Heart left ventricle (tissue), 16 donors: ENCODE measurements around the gene ATP8A1. TPM values are rescaled to one million over a fixed set of nuclear protein-coding genes. Genes with fewer than 3 reads are reported as not detected.

Source experiments
- ATAC-seq, 4 donors: fragments of 200-7000 bp; cut with Tn5 transposase; one replicate each; pipeline ENCODE4 v1.9.1; 2020 to 2022; ENCODE audit warnings: moderate library complexity in 4 of 4, mild to moderate bottlenecking in 3 of 4, moderate number of reproducible peaks in 1 of 4
- DNase-seq, 5 donors: peaks; one replicate each; pipeline ENCODE4 v3.0.0-alpha.2; 2020
- H3K27ac ChIP-seq, 12 donors: fragments of 200-600 bp; sonication (generic) in 4 of 12; one replicate each; pipeline versions ENCODE4 v1.5.0 to v1.8.0; 2016 to 2022; ENCODE audit warnings: mild to moderate bottlenecking in 2 of 12
- H3K27me3 ChIP-seq, 9 donors: fragments of 200-600 bp; sonication (generic) in 2 of 9; one replicate each; pipeline versions ENCODE4 v1.5.1 to v1.8.0; 2016 to 2022; ENCODE audit warnings: mild to moderate bottlenecking in 3 of 9
- H3K36me3 ChIP-seq, 9 donors: fragments of 200-600 bp; sonication (generic) in 2 of 9; one replicate each; pipeline versions ENCODE4 v1.5.0 to v1.8.0; 2018 to 2022; ENCODE audit warnings: mild to moderate bottlenecking in 2 of 9
- H3K4me1 ChIP-seq, 12 donors: fragments of 200-600 bp; sonication (generic) in 4 of 12; one replicate each; pipeline versions ENCODE4 v1.5.0 to v1.8.0; 2016 to 2022; ENCODE audit warnings: mild to moderate bottlenecking in 3 of 12
- H3K4me3 ChIP-seq, 12 donors: fragments of 200-600 bp; sonication (generic) in 4 of 12; one replicate each; pipeline versions ENCODE4 v1.5.0 to v1.8.0; 2017 to 2022; ENCODE audit warnings: mild to moderate bottlenecking in 9 of 12, moderate library complexity in 4 of 12
- H3K9me3 ChIP-seq, 12 donors: fragments of 200-600 bp; sonication (generic) in 4 of 12; one replicate each; pipeline versions ENCODE4 v1.5.0 to v1.8.0; 2016 to 2022; ENCODE audit warnings: mild to moderate bottlenecking in 1 of 12
- POLR2A ChIP-seq, 2 donors: fragments of 450-650 bp; IDR thresholded peaks; one replicate each; pipeline ENCODE4 v1.6.1; 2017; ENCODE audit warnings: antibody characterized with exemption in 2 of 2, mild to moderate bottlenecking in 2 of 2, moderate library complexity in 2 of 2
- WGBS, 4 donors: extraction: QIAGEN DNeasy Blood & Tissue Kit in 2 of 4; methylation state at CpG; one replicate each; pipeline versions ENCODE4 v1.1.5 to v1.1.7; 2013 to 2018; 5-methylcytosine and 5-hydroxymethylcytosine counted together
- intact Hi-C, 10 donors: fragments of 100-400 bp; cut with DNase I; formaldehyde crosslinking; loops; one replicate each; pipeline versions ENCODE4 v1.11.1 to v1.14.2; 2022
- polyA plus RNA-seq, 2 donors: library from polyadenylated mRNA; stranded (reverse); fragments of 200-250 nt; gene quantifications; one replicate each; pipeline ENCODE4 v1.2.3, GENCODE V29; 2013
- total RNA-seq, 9 donors: library from RNA; depleted of rRNA in 2 of 9; stranded (reverse); fragments of >200 nt in 2 of 9; fragmentation: NEBNext Ultra II Directional in 3 of 9; extraction: Animal tissue kit (Norgen Biotek cat#: 25700) in 3 of 9; gene quantifications; one replicate each; pipeline versions ENCODE4 v1.1.0 to v1.2.4, GENCODE V29; 2016 to 2023
- TF ChIP-seq, protein P1 (sequence below), 12 donors: fragments of 200-600 bp; sonication (generic) in 4 of 12; IDR thresholded peaks; one replicate each; pipeline versions ENCODE4 v1.5.0 to v1.8.0; 2018 to 2022; ENCODE audit warnings: antibody characterized with exemption in 12 of 12, mild to moderate bottlenecking in 5 of 12
- donor health status: ischemic (EF 13 %, LVEDD 7.1; RV severe dilation, severe dysfunction).
- donor health status: healthy with polysubstance abuse.
- donor health status: DM: no; HTN: yes; CAD: no.
- donor health status: DM: no; HTN: no; CAD: no.
- donor health status: ischemic (EF 25% LVEDD 6.9; RV normal size, moderate dysfunction).
- donor health status: ischemic (EF 25% LVEDD 5.7; RV mildly dilated, moderate dysfunction).
- donor health status: healthy.
- donor health status: DM: yes; HTN: yes; CAD: no.
- donor health status: ischemic (EF 35%, LVEDD 5.7; RV mildly dilated, moderate dysfunction).
- donor health status: nonischemic (EF 11% LVEDD 7.7; RV severe dilation, severe dysfunction).
- donor health status: DM: yes; HTN: yes; CAD: no.
- donor health status: PGD.
- donor health status: ischemic (EF 29% LVEDD 5.4; RV normal size, mild dysfunction).
- donor health status: nonischemic (EF 23%, LVEDD 6.1; RV moderate dilation, normal function).

The ATP8A1 gene
- total and polyA plus RNA-seq, 11 donors: 4.6 to 29.7 (median 16.2) TPM

DNA sequence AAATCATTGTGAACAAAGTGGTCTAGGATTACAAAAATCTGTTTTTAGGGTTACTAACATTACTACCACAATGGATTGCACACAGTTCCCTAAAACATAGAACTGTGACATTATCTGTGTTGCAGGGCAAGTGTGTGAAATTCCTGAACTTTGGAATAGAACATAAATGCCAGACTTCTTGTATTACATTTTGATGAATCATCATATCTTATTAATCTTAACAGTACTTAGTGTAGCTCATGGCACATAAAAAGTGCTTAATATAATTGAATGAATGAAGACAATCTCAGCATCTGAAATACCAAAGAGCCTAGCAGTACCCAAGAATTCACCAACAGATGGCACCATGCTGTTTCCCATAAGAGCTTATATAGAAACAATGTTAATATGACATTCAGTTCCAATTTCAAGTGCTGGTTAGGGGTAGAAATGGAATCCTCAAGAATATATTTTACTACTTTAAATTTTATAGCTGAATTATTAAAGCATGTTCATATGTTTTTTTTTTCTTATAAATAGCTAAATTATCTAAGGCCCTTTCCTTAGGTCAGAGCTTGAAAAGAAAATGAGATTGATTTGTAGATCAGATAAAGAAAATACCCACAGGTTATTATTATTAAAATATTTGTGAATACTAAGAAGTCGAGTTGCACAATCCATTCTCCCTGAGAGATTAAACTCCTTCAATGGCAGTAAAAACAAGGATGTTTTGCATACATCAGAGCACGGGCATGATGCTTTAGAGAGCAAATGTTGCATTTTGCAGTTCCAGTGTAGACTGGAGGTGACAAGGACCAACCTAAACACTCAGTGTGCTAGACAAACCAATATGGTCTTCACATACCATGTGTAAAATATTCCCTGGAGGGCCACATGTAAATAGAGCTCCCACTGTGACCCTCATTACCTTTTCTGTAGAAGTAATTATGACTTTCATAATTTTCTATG lies 285.3 kb downstream of the ATP8A1 start:
- H3K36me3 ChIP-seq: no peaks in the 10 kb centered on the region
- peak in 3 of 4 donors; percentile 53 to 58 (median 56) for ATAC-seq
- H3K4me3 ChIP-seq: no peak overlapping the region
- no peaks in the 10 kb centered on the region for H3K27me3 ChIP-seq
- H3K9me3 ChIP-seq: no peaks in the 10 kb centered on the region
- H3K4me1 ChIP-seq: no peaks in the 10 kb centered on the region
- intact Hi-C loops: loop anchor here (1.0 to 10.0 kb wide), 7 partner anchors 89 to 493 kb away; no protein-coding TSS in a partner anchor
- no peak for DNase-seq
- H3K27ac ChIP-seq: no peak overlapping the region
- 53 to 57% (median 56%) methylated on average over 2 of the region's 2 CpGs for WGBS, 4 donors
- TF ChIP-seq POLR2A (IDR thresholded peaks at IDR 0.05): no peak
- TF ChIP-seq, protein P1, sequence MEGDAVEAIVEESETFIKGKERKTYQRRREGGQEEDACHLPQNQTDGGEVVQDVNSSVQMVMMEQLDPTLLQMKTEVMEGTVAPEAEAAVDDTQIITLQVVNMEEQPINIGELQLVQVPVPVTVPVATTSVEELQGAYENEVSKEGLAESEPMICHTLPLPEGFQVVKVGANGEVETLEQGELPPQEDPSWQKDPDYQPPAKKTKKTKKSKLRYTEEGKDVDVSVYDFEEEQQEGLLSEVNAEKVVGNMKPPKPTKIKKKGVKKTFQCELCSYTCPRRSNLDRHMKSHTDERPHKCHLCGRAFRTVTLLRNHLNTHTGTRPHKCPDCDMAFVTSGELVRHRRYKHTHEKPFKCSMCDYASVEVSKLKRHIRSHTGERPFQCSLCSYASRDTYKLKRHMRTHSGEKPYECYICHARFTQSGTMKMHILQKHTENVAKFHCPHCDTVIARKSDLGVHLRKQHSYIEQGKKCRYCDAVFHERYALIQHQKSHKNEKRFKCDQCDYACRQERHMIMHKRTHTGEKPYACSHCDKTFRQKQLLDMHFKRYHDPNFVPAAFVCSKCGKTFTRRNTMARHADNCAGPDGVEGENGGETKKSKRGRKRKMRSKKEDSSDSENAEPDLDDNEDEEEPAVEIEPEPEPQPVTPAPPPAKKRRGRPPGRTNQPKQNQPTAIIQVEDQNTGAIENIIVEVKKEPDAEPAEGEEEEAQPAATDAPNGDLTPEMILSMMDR (IDR thresholded peaks at IDR 0.05): peak; percentile 32 to 73 (median 58)

DNA sequence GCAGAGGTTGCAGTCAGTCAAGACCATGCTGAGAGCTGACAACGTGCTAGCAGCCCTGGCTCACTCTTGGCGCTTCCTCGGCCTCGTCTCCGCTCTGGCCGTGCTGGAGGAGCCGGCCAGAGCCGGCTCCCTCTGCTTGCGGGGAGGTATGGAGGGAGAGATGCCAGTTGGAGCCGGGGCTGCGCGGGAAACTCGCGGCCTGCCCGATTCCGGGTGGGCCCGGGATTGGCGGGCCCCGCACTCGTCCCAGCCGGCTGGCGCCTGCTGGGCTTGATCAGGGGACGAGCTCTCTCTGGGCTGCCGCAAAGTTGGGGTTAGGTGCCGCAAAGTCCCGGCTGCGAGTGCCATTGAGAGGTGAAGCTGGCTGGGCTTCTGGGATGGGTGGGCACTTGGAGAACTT lies 287.4 kb downstream of the ATP8A1 start:
- WGBS, 4 donors: 92 to 98% (median 94%) methylated on average over 26 to 27 of the region's 27 CpGs
- H3K4me3 ChIP-seq: no peak overlapping the region
- DNase-seq: no peak
- H3K9me3 ChIP-seq: no peaks in the 10 kb centered on the region
- intact Hi-C loops: loop anchor here in 3 of 10 donors (10.0 kb wide), 1 partner anchor 85 kb away; no protein-coding TSS in a partner anchor
- TF ChIP-seq POLR2A (IDR thresholded peaks at IDR 0.05): no peak
- TF ChIP-seq, protein P1 (IDR thresholded peaks at IDR 0.05): no peak
- no peaks in the 10 kb centered on the region for H3K27me3 ChIP-seq
- no peaks in the 10 kb centered on the region for H3K36me3 ChIP-seq
- no peak for ATAC-seq
- H3K27ac ChIP-seq: no peak overlapping the region
- no peaks in the 10 kb centered on the region for H3K4me1 ChIP-seq

DNA sequence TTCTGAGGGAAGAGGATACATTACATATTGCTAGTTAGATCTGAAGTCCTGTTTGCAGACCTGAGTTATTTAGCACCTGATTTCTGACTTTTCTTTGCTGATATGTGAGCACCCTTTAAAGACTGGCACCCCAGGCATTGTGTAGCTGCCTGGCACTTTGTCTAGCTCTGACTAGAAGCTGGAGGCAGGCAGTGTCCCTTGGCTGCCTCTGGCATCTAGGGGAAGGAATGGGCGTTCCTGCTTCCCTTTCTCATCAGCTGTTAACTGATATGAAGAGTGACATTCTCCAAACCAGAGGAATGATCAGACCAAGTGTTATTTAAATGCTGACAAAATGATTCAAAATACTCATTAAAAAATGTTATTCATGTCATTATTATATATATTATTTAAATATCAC lies 289.9 kb downstream of the ATP8A1 start:
- WGBS, 4 donors: 32 to 55% (median 44%) methylated on average over 1 of the region's 1 CpG
- no peak for TF ChIP-seq POLR2A (IDR thresholded peaks at IDR 0.05)
- TF ChIP-seq, protein P1 (IDR thresholded peaks at IDR 0.05): no peak
- intact Hi-C loops: loop anchor here in 3 of 10 donors (10.0 kb wide), 1 partner anchor 82 kb away; no protein-coding TSS in a partner anchor
- Histone ChIP-seq H3K27ac (no peak overlapping the region), H3K4me1 (no peaks in the 10 kb centered on the region), H3K9me3 (peaks cover 0 to 7% (median 0%) of the 10 kb centered on the region in 12 donors), H3K27me3 (no peaks in the 10 kb centered on the region), H3K4me3 (no peak overlapping the region), H3K36me3 (no peaks in the 10 kb centered on the region)
- ATAC-seq (no peak), DNase-seq (no peak)
